ENCODE data around the gene PTRH1.
"Not testable (repeated sequence)": the region's sequence is repeated elsewhere in the genome, so short reads cannot be mapped to it uniquely, and the experiment has no call there.

Gene PTRH1, protein sequence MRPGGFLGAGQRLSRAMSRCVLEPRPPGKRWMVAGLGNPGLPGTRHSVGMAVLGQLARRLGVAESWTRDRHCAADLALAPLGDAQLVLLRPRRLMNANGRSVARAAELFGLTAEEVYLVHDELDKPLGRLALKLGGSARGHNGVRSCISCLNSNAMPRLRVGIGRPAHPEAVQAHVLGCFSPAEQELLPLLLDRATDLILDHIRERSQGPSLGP

DNA sequence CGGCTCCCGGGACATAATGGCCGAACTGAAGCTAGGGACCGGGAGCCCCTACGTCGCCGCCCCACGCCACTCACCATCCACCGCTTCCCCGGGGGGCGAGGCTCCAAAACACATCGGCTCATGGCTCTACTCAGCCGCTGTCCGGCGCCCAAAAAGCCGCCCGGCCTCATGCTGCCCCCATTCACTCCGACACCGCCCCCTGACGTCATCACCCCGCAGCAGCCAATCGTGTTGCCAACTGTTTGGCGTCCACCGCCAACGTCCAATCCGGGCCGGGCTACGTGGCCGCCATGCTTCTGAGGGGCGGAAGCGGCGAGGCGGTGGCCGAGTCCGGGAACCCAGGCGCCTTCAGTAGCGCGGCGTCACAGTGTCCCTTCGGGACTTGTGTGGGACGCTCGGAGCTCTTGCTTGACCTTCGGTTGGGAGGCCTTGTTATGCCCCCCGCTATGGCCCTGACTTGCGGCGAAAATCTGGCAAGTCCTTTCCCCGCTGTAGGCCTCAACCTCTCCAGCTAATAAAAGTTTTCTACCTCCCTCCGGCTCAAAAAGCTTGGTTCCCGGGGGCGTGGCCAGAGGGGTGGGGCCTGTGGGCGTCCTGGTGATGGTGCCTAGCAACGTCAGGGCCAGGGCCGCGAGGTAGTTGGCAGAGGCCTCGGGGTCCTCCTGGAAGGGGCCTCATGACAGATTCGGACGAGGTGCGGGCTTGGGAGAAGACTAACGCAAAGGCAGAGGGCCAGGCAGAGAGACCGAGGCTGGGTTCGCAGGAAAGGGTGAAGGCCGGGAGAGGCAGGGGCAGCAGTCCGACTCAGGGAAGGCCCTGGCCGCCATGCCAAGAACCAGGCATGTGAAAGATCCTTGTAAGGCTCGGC, at the start of gene PTRH1, which contains the start of gene TTC16:
Gene PTRH1 (minus strand): TSS at position 194 of the 868 bp plus-strand sequence. CDS start 24 bp downstream, at position 170.
Gene TTC16 (plus strand): TSS at position 610 of the 868 bp plus-strand sequence. CDS start 67 bp downstream, at position 677.
- DNase-seq (ENCODE audit: low read depth), result peak; percentile 95
- TF ChIP-seq, protein P1, sequence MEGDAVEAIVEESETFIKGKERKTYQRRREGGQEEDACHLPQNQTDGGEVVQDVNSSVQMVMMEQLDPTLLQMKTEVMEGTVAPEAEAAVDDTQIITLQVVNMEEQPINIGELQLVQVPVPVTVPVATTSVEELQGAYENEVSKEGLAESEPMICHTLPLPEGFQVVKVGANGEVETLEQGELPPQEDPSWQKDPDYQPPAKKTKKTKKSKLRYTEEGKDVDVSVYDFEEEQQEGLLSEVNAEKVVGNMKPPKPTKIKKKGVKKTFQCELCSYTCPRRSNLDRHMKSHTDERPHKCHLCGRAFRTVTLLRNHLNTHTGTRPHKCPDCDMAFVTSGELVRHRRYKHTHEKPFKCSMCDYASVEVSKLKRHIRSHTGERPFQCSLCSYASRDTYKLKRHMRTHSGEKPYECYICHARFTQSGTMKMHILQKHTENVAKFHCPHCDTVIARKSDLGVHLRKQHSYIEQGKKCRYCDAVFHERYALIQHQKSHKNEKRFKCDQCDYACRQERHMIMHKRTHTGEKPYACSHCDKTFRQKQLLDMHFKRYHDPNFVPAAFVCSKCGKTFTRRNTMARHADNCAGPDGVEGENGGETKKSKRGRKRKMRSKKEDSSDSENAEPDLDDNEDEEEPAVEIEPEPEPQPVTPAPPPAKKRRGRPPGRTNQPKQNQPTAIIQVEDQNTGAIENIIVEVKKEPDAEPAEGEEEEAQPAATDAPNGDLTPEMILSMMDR (IDR thresholded peaks at IDR 0.05; ENCODE audit: low read length, missing control alignments), result no peak
- H3K4me3 ChIP-seq (replicated peaks; ENCODE audit: low read depth, low read length), result peak within 1 kb of the TSS; percentile 85

DNA sequence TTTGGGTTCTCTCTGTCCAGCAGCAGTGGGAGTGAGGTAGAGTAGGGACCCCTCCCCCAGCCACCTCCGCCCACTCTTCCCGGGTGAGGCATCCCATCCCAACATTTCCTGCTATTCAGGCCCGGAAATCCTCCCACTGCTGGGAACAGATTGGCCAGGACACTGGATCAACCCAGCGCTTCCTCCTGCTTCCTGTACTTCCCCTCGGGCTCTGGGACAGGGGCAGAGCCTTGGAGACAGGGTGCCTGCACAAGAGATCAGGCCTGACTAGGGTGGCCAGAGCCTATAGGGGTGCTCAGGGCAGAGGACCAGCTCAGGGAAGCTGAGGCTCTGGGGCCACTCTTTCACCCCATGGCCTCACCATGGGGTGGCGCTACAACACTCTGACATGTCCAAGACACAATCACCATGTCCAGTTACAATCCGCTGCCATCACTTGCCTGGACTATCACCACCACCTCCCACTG, 48.5 kb upstream of the PTRH1 start:
- TF ChIP-seq, protein P1 (IDR thresholded peaks at IDR 0.05; ENCODE audit: low read length, missing control alignments), result peak; percentile 46
- no peak overlapping the region for H3K4me3 ChIP-seq (replicated peaks; ENCODE audit: low read depth, low read length)
- DNase-seq (ENCODE audit: low read depth), result peak; percentile 83

DNA sequence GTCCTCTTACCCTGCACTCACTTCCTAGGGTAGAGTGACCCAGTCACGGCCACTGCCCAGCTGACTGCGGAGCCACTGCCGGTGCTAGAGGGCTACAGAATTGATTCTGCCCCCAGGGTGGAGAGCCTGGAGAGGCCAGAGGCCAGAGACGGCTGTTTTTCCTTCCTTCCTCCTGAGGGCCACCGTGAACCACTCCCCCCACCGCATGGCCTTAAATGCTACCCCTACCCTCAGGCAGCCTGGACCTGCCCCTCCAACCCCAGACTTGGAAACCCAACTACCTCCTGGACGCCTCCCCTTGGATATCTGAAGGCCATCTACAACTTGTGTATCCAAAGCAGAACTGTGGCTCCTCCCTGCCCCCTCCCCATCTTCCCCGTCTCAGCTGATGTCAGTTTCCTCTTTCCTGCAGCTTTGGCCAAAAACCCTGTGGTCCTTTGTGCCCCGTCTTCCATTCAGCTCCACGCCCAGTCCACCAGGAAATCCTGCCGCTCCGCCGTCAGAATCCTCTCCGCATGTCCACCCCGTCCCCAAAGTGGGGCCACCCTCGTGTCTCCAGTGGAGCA, 46.7 kb upstream of the PTRH1 start:
- H3K4me3 ChIP-seq (replicated peaks; ENCODE audit: low read depth, low read length), result no peak overlapping the region
- no peak for DNase-seq (ENCODE audit: low read depth)
- TF ChIP-seq, protein P1 (IDR thresholded peaks at IDR 0.05; ENCODE audit: low read length, missing control alignments), result no peak

DNA sequence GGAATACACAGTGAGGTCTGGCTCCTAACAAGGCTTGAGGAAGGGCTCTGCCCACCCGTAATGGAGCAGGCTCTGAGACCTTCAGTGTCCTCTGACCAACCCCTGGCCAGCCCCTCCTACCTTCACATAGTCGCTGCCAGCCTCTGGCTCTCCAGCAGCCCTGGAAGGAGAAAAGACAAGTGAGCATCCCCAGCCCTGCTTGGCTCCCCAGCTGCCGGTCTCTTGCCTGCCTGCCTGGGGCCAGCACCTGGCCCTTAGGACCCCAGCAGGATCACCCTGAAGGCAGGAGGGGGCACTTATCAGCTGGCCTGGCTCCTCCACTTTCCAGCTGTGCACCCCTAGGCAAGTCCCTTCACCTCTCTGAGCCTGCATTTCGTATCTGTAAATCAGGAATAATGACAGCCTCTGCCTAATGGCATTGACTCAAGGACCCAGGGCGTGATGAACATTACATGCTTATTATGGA, 46.1 kb upstream of the PTRH1 start:
- no peak for DNase-seq (ENCODE audit: low read depth)
- H3K4me3 ChIP-seq (replicated peaks; ENCODE audit: low read depth, low read length), result no peak overlapping the region
- TF ChIP-seq, protein P1 (IDR thresholded peaks at IDR 0.05; ENCODE audit: low read length, missing control alignments), result no peak

DNA sequence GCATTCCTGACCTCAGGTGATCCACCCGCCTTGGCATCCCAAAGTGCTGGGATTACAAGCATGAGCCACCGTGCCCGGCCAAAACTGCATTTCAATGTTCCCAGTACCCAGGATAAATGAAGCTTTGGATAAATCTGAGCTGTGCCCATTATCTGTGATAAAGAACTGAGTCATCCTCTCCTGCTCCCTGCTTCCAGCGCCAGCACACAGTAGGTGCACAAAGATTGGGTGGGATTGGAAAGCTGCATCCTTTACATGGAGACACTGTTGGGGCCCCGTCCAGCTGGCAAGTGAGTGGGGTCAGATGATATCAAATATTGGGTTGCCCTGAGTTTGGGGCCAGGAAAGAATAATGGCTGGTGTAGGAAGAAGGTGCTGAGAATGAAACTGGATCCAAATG, 45.6 kb upstream of the PTRH1 start:
- TF ChIP-seq, protein P1 (IDR thresholded peaks at IDR 0.05; ENCODE audit: low read length, missing control alignments), result no peak
- no peak for DNase-seq (ENCODE audit: low read depth)
- H3K4me3 ChIP-seq (replicated peaks; ENCODE audit: low read depth, low read length), result no peak overlapping the region

DNA sequence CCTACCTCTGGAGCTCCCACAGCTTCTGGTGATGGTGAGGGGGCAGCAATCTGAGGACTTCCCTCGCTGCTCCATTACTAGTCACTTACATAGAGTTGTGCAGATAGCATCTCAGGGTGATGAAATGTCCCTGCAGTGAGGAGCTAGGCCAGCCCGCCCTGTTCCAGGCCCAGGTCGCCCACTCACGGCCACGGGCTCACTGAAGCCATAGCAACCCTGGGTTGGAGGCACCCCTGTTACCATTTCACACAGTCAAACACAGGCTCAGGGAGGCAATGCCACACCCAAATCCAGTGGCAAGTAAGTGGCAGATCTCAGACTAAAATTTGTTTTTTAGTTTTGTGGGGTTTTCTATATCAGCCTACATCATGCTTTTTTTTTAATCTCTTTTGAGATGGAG, 43.4 kb upstream of the PTRH1 start:
- no peak for DNase-seq (ENCODE audit: low read depth)
- TF ChIP-seq, protein P1 (IDR thresholded peaks at IDR 0.05; ENCODE audit: low read length, missing control alignments), result no peak
- H3K4me3 ChIP-seq (replicated peaks; ENCODE audit: low read depth, low read length), result no peak overlapping the region

DNA sequence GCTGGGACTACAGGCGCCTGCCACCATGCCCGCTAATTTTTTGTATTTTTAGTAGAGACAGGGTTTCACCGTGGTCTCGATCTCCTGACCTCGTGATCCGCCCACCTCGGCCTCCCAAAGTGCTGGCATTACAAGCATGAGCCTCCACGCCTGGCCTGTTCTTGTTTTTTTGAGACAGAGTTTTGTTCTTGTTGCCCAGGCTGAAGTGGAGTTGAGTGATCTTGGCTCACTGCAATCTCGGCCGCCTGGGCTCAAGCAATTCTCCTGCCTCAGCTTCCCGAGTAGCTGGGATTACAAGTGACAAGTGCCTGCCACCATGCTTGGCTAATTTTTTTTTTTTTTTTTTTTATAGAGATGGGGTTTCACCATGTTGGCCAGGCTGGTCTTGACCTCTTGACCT, 41.3 kb upstream of the PTRH1 start:
- DNase-seq (ENCODE audit: low read depth); H3K4me3 ChIP-seq (replicated peaks; ENCODE audit: low read depth, low read length): not testable (repeated sequence)

Data from fibroblast of pulmonary artery (primary cell).